ENCODE results near the gene ARL13B.

ARL13B gene

DNA sequence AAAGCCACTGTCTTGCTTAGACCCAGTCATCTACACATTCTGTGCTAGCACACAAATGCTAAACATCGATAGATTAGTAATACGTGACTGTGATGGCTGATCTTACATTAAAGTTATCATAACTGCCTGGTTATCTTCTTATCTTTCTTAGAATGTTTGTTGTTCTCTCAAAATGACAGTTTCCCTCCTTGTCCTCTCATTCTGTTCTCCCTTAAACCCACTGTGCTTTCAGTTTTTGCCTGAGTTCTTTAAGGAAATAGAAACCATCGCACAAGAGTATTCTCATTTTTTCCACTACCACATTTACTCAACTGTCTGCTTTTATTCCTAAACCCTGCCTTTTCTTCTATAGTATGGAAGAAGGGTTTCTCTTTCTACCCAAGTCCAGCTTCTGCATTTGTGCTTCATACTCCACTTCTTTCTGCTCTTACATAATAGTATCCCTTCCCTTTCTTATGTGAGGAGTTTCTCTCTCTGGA lies 31.3 kb downstream of the ARL13B start:
- Histone ChIP-seq H3K79me2 (ENCODE audit: low read length) (no peaks in the 10 kb centered on the region), H3K36me3 (replicated peaks; ENCODE audit: insufficient read depth, low read length) (no peaks in the 10 kb centered on the region), H2AFZ (ENCODE audit: low read length) (no peak overlapping the region), H3K4me3 (ENCODE audit: low read length) (no peak overlapping the region), H3F3A (ENCODE audit: insufficient read depth, low read length) (no peaks in the 10 kb centered on the region), H3K9ac (ENCODE audit: low read length) (no peak overlapping the region), H3K9me3 (replicated peaks; ENCODE audit: insufficient read depth, low read length) (no peaks in the 10 kb centered on the region), H3K27ac (ENCODE audit: low read length) (no peak overlapping the region), H3K4me1 (ENCODE audit: low read length) (no peaks in the 10 kb centered on the region), H3K27me3 (replicated peaks; ENCODE audit: insufficient read depth, low read length) (no peaks in the 10 kb centered on the region), H4K20me1 (ENCODE audit: insufficient read depth, low read length) (no peaks in the 10 kb centered on the region), H3K9me2 (replicated peaks; ENCODE audit: insufficient read depth, low read length) (no peaks in the 10 kb centered on the region), H3K4me2 (ENCODE audit: low read depth, low read length) (no peak overlapping the region)
- DNase-seq, result no peak
- TF ChIP-seq, protein P1, sequence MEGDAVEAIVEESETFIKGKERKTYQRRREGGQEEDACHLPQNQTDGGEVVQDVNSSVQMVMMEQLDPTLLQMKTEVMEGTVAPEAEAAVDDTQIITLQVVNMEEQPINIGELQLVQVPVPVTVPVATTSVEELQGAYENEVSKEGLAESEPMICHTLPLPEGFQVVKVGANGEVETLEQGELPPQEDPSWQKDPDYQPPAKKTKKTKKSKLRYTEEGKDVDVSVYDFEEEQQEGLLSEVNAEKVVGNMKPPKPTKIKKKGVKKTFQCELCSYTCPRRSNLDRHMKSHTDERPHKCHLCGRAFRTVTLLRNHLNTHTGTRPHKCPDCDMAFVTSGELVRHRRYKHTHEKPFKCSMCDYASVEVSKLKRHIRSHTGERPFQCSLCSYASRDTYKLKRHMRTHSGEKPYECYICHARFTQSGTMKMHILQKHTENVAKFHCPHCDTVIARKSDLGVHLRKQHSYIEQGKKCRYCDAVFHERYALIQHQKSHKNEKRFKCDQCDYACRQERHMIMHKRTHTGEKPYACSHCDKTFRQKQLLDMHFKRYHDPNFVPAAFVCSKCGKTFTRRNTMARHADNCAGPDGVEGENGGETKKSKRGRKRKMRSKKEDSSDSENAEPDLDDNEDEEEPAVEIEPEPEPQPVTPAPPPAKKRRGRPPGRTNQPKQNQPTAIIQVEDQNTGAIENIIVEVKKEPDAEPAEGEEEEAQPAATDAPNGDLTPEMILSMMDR (IDR thresholded peaks at IDR 0.05; ENCODE audit: low read length), result no peak
- TF ChIP-seq EZH2phosphoT487 (IDR thresholded peaks at IDR 0.05; ENCODE audit: low read length) (no peak), EZH2 (optimal IDR thresholded peaks at IDR 0.05; ENCODE audit: low read depth, low read length) (no peak)

DNA sequence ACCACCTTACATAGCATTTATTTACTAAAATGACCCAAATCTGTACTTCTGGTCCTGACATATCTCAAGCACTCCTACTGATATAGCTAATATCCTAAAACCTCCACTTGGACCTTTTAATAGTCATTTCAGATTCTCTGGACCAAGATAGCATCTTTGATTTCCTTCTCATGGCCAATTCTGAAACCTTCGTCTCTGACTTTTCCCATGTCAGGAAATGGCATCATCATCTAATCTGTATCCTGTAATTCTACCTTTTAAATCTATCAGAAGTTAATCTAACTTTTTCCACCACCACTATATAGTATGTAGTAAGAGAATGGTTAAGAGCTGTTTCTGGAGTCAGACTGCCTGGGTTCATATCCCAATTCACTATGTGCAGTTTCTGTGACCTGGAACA lies 32.2 kb downstream of the ARL13B start:
- no peaks in the 10 kb centered on the region for H3K4me1 ChIP-seq (ENCODE audit: low read length)
- H3K4me3 ChIP-seq (ENCODE audit: low read length), result no peak overlapping the region
- H4K20me1 ChIP-seq (ENCODE audit: insufficient read depth, low read length), result no peaks in the 10 kb centered on the region
- no peaks in the 10 kb centered on the region for H3K79me2 ChIP-seq (ENCODE audit: low read length)
- no peak overlapping the region for H2AFZ ChIP-seq (ENCODE audit: low read length)
- H3K36me3 ChIP-seq (replicated peaks; ENCODE audit: insufficient read depth, low read length), result no peaks in the 10 kb centered on the region
- H3K27ac ChIP-seq (ENCODE audit: low read length), result no peak overlapping the region
- H3K9me2 ChIP-seq (replicated peaks; ENCODE audit: insufficient read depth, low read length), result no peaks in the 10 kb centered on the region
- H3F3A ChIP-seq (ENCODE audit: insufficient read depth, low read length), result no peaks in the 10 kb centered on the region
- no peak overlapping the region for H3K4me2 ChIP-seq (ENCODE audit: low read depth, low read length)
- TF ChIP-seq, protein P1 (IDR thresholded peaks at IDR 0.05; ENCODE audit: low read length), result no peak
- TF ChIP-seq EZH2 (optimal IDR thresholded peaks at IDR 0.05; ENCODE audit: low read depth, low read length) (no peak), EZH2phosphoT487 (IDR thresholded peaks at IDR 0.05; ENCODE audit: low read length) (no peak)
- no peaks in the 10 kb centered on the region for H3K27me3 ChIP-seq (replicated peaks; ENCODE audit: insufficient read depth, low read length)
- H3K9ac ChIP-seq (ENCODE audit: low read length), result no peak overlapping the region
- H3K9me3 ChIP-seq (replicated peaks; ENCODE audit: insufficient read depth, low read length), result no peaks in the 10 kb centered on the region
- no peak for DNase-seq

DNA sequence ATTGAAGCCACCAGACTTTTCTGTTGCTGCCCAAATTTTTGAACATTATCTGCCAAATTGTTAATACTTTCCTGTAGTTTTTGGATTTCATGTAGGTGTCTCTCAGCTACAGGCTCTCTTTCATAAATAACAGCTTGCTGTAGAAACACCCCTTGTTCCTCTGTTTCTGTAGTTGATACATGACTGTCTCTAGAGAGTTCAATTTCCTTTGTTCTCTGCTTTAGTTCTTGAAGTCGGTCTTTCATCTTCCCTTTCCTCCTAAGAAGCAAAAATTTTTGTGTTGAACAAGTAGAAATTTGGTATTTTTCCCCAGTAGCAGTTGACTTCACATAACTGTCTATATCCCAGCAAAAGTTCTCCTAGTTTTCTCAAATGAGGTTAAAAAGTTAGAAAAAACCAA lies 35.1 kb downstream of the ARL13B start:
- Histone ChIP-seq H3F3A (ENCODE audit: insufficient read depth, low read length) (no peaks in the 10 kb centered on the region), H3K4me1 (ENCODE audit: low read length) (no peaks in the 10 kb centered on the region), H2AFZ (ENCODE audit: low read length) (no peak overlapping the region), H3K79me2 (ENCODE audit: low read length) (no peaks in the 10 kb centered on the region), H3K9me2 (replicated peaks; ENCODE audit: insufficient read depth, low read length) (no peaks in the 10 kb centered on the region), H3K27me3 (replicated peaks; ENCODE audit: insufficient read depth, low read length) (no peaks in the 10 kb centered on the region), H3K9ac (ENCODE audit: low read length) (no peak overlapping the region), H4K20me1 (ENCODE audit: insufficient read depth, low read length) (no peaks in the 10 kb centered on the region), H3K36me3 (replicated peaks; ENCODE audit: insufficient read depth, low read length) (no peaks in the 10 kb centered on the region), H3K4me3 (ENCODE audit: low read length) (no peak overlapping the region), H3K27ac (ENCODE audit: low read length) (no peak overlapping the region), H3K9me3 (replicated peaks; ENCODE audit: insufficient read depth, low read length) (no peaks in the 10 kb centered on the region), H3K4me2 (ENCODE audit: low read depth, low read length) (no peak overlapping the region)
- TF ChIP-seq EZH2 (optimal IDR thresholded peaks at IDR 0.05; ENCODE audit: low read depth, low read length), result no peak
- no peak for TF ChIP-seq EZH2phosphoT487 (IDR thresholded peaks at IDR 0.05; ENCODE audit: low read length)
- TF ChIP-seq, protein P1 (IDR thresholded peaks at IDR 0.05; ENCODE audit: low read length), result no peak
- DNase-seq, result no peak
